ENCODE measurements around the gene FHL3.

FHL3 gene

DNA sequence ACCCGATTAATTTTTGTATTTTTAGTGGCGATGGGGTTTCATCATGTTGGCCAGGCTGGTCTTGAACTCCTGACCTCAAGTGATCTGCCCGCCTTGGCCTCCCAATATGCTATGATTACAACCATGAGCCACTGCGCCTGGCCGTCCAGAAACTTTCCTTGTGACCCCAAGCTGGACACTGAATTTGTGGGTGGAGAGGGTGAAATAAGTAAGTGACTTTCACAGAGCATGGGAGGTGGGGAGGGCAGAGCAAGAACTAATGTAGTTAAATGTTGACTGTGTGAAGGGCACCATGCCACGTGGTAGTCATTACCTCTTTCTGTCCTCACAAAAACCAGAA, 4.5 kb upstream of the FHL3 start:
- no peak for DNase-seq

- no peak for DNase-seq
These were observed 4.0 kb upstream of the FHL3 start for GRCh38 chr1:38009088-38009840.

DNA sequence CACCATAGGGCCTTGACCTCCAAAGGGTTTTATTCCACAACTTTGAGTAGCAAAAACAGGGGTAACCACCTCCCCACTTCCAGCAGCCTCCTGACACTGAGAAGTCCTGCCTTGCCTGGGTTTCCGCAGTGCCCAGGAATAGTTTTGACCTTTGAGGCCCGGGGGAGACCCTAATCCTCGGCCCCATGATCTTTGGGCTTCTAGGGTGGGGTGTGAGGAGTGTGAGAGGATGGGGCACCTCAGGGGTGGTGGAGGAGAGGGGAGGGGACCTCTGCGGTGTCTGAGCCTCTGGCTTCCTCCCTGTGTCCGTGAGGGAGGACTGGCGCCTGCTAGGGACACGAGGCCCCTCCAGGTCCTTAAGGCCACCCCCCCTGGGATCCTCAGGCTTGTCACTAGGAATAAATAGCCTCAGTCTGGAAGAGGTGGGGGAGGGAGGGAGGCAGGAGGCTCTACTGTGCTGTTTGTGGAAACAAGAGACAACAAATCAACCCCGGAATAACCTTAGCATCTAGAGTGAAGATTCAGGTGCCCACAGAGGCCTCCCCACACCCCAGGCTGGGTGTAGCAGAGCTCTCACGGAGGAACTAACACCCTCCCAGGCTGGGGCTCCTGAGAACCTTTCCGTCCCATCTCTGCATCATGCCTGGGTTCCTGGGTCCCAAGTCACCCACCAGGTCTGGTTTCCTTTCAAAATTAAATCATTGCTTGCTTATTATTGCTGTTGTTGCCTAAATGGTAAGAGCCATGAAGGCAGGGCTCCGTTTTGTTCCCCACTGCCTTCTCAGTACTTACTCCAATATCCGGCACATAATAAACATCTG, 904 bp upstream of the FHL3 start:
- no peak for DNase-seq

DNA sequence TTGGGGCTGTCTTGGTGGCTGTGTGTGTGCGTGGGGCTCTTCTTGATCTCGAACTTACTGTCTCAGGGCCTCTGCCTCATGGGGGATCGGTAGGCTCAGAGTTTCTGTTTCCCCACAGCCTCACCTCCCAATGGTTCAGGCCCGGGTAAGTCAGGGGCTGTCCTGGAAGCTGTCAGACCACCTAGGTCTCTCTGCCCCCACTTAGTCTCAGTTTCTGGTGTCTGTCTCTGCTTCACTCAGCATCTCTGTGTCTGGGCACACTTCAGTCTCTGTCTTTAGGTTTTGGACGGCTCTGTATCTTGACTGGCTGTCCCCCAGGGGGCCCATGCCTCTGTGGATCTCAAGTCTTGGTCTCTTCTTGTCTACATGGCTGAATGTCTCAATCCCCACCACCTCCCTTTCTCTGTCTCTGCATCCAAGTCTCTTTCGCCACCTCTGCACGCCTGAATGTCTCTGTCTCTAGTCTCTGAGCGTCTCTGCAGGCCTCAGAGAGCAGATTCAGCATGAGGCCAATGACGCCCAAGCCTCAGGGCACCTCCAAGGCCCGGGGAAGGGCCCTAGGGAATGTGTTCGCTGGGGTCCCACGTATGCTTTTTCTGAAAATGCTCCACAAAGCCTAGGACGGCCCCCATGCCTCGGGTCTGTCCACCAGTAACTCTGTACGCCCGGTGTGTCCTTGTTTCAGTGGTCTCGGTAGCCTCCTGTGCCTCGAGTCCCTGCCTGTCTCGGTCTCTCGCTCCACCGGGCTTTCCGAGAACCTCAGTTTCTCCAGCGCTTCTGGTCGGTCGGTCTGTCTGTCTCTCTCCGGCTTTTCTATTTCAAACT, 818 bp downstream of the FHL3 start:
- peak; percentile 4 for DNase-seq

DNA sequence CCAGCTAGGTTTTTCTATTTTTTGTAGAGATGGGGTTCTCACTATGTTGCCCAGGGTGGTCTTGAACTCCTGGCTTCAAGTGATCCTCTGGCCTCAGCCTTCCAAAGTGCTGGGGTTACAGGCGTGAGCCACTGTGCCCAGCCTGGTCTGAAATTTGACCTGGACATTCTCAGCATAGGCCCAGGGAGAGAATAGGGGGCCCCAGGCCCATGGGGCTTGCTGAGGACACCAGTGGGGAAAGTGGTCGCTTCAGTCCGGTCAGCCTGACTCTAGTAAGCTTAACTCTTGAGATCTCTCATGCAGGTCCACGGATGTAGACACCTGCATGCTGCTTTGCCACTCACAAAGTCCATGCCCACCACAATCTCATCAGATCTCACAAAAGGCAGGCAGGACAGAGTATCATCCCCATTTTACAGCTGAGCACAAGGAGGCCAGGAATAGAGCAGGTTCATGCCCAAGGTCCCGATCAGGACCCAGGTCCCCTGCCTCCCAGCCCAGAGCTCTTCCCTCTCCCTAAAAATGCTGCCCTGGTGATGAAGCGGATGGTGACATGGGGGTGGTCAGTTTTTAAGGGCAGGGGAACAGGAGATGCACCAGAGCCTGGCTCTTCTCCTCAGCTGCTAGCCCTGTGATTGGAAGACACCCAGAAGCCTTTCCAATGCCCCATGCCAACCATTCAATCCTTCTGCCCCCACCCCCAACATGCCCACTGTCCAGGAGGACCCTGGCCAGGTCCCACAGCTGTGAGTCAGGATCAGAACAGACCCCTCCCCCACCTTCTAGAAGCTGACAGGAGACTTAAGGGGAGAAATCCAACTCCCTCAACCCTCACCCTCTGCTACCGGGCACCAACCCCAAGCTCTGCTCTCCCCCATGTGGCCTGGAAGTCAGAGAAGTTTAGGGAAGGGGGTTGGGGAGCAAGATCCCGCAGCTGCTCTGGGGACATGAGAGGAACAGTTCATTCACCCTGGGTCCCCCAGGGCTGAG, 1.8 kb downstream of the FHL3 start:
- DNase-seq = no peak

DNA sequence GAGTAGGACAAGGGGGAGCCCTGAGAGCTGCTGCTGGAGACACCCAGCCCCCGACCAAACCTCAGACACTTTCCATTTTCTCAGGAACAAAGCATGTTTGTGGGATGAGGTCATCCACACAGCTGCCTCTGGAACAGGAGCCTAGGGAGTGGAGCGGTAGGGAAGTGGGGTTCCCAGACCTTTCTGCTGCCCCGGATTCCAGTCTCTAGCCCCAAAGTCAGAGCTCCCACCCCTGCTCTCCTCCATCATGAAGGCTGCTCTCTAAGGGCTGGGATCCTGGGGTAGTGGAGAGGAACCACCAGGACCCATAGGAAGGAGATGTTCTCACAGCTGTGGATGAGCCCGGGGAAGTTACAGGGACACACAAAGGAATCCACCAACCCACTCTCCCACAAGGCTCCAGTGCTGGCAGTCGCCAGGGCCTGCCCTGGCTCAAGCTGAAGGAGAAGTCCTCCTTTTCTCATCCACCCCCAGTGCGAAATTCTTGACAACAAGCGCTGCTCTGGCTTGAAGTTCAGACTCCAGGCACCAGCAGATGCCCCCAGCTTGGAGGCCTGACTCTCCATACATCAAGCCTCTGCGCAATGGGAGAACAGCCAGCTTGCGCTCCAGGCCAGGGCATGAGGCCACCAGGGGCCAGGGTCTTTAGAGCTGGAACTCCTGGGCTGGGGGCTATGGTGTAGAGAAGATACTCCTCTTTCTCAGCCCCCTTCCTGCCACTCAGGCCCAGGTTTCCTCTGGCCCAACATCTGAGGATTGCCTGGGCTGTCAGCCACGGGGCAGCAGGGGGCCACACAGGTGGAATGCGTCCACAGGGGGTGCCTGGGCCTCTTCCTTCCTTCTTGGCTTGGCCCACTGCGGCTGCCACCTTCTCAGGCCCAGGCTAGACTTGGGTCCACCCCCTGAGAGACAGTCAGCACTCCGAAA, 4.5 kb downstream of the FHL3 start:
- DNase-seq = peak; percentile 61

- no peak for DNase-seq
These were observed 5.1 kb downstream of the FHL3 start for GRCh38 chr1:38000233-38000528.

DNA sequence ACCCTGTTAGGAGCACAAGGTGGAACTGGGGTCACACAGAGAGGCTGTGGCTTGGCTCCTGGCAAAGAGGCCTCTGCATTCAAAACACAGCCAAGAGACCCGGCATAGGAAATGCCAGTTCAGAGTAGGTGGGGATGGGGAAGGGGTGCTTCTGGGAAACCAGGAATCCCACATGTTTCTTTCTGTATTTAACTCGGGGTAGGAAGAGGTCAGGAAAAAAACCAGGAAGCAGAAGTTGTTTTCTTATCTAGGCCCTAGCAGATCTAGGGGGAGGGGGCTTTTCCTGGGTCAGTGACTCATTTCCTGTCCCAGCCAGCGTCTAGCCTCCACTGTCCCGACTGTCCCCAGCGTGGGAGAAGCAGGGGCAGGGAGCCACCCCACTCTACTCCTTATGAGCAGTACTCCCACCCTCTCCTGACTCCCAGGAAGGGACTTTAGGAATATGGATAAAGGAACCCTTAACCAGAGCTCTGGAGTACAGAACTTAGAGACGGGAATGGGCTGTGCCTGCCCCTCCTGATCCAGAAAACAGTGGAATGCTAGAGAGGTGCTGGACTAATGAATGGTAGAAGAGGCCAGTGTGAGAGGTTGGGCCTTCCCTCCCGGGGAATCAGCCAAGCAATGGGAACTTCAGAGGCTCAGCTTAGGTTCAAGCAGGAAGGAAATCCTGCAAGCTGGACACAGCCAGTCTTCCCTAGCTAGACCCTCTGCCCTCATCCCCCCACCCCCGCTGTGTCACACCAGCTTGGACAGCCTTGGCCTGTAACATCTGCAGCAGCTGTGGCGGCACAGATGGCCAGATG, 5.7 kb downstream of the FHL3 start:
- peak; percentile 63 for DNase-seq

DNA sequence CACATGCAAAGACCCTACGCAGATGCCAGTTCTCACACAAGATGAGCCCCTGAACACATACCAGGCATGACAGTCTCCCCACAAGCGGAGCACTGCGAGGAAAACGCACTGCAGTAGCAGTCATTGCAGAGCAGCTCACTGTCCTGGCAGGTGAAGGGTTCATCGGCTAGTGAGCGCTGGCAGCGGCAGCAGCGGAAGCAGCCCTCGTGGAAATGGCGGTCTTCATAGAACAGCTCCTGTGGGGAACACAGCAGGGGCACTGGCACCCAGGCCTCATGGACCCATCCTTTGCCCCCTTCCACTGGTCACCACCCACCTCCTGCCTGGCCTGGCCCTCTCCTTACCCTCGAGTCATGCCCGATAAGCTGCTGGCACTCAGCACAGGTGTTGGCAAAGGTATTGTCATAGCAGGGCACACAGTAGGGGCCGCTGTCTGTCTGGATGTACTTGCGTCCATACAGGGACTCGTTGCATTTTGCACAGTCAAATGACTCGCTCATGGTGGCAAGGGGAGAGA, 6.3 kb downstream of the FHL3 start:
- no peak for DNase-seq

DNA sequence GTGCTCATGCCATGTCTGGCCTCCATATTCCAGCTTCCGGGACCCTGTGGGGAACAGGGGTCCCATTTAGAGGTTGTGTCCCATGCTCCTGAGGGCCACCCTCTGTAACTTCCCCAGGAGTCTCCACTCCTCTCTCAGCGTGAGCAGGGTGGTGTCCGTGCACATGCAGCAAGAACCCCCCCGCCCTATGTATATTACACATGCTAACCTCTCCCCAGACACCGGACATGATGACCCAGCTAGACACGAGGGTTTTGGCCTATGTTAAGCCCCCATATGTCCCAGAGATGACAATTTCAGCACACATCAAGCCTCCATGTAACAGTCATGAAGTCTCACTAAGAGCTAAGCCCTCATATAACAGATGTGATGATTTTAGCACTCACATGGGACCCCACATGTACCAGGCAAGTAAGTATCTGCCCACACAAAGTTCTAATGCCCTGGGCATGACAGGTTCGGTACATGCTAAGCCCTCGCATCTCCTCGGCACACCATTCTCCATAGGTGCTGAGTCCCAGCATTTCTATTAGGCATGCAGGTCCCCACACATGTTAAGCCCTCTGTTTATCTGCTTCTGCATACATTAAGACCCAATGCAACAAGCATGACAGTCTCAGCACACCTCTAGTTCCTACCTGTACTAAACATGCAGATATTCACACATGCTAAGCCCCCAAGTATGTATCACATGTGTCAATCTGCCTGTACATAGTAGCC, 7.1 kb downstream of the FHL3 start:
- no peak for DNase-seq

DNA sequence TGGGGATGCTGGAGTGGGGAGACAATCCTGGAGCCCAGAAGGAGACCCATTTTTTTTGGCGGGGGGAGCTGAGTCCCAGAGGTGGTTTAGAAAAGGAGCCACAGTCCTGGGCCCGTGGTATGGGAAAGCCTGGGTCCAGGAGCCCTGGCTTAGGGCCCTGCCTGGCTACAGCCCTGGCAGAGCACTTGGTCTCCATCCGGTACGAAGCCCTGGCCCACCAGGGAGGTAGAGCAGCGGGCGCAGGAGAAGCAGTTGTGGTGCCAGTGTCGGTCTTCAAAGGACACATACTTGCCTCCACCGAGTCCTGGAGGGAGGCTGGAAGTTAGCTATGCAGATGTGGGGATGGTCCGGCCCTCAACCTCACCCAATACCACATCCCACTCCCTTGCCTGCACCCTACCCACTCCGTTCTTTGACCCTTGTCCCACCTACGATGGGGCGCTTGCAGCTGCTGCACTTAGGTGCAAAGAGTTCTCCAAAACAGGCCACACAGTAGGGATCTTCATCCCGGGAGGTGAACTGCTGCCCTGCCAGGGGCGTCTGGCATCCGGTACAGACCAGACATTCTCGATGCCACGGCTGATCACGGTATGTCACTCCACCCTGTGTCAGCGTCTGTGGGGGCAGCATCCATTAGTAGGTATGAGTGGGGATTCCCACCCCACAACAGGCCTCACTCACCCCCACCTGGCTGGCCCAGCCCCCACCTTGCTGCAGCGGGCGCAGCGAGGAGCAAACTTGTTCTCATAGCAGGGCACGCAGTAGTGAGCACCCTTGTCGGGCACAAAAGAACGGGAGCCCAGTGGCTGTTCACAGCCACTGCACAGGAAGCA, 7.8 kb downstream of the FHL3 start:
- DNase-seq = no peak

GRCh38 chr1:37995751-37996345, 9.5 kb downstream of the FHL3 start:
- no peak for DNase-seq

DNA sequence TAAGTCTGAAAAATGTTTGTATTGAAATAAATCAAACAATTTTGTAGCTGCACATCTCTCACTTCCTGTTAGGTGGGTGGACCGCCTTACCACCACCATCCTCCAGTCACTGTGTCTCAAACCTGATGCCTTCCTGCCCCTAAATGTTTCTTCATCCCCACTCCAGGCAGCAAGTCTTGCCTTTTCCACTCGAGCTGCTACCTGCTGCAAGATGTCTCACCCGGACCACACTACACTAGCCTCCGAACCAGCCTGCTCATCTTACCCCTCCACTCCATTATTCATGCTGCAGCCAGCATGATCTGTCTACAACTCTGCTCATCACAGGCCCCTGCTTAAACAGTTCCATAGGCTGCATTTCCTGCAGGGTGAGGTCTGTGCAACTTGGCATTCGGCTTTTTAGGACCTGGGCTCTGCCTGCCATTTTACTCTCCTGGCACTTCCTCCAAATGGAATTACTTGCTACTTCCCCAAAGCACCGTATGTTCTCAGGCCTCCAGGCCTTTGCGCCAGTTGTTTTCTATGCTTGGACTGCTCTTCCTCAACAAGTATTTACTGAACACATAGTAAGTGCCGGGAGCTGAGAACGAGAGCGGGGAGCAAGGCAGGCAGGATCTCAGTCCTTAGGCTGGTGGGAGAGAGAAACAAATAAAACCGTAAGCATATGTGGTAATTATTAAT, 10.3 kb downstream of the FHL3 start:
- no peak for DNase-seq

DNA sequence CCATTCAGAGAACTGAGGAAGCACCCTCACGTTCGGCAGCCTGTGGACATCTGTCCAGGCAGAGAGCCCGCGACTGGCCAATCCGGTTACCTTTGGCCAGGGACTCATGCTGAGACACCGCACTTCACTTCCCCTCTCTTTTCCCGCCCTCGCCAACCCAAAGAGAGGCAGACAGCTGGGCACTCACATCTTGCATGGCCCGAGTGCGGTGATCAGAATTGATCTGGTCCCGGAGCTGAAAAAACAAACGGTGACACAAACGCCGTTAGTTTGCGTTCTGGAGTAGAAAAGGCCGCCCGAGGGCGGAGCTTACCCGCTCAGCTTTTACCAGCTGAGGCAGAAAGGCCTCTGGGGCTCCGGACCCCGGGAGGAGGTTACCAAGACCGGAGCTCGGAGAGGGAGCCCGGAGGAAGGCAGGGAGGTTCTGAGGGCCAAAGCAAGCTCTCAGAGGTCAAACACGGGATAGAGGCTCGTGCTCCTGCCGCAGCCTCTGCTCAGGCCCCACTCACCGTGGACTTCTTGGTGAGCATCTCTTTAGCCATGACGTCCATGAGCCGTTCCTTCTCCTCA, 15.9 kb downstream of the FHL3 start:
- no peak for DNase-seq

GRCh38 chr1:37987679-37988078, 17.6 kb downstream of the FHL3 start:
- DNase-seq = no peak

DNA sequence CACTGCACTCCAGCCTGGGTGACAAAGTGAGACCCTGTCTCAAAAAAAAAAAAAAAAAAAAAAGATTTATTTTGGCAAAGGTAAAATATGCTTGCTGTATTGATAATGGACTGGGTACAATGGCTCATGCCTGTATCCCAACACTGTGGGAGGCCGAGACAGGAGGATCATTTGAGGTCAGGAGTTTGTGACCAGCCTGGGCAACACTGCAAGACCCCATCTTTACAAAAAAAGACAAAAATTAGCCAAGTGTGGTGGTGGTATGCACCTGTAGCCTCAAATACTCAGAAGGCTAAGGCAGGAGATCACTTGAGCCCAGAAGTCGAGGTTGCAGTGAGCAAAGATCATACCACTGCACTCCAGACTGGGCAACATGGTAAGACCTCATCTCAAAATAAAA, 21.8 kb downstream of the FHL3 start:
- no peak for DNase-seq

- DNase-seq = no peak
These were observed 26.8 kb downstream of the FHL3 start for GRCh38 chr1:37978541-37978940.

Data from kidney glomerular epithelial cell (primary cell).